ENCODE measurements around the gene AKAP6.

Gene AKAP6

DNA sequence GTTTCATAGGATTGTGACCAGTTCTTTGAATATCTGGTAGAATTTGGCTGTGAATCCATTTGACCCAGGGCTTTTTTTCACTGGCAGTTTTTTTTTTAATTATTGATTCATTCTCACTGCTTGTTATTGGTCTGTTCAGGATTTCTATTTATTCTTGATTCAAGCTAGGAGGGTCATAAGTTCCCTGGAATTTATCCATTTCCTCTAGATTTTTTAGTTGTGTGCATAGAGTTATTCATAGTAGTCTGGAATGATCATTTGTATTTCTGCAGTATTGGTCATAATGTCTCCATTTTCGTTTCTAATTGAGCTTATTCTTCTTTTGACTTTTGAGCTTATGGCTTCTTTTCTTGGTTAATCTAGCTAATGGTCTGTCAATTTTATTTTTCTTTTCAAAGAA lies 291.6 kb downstream of the AKAP6 start:
- no peak for DNase-seq (ENCODE audit: low read depth in 2 of 2)

- no peak for DNase-seq (ENCODE audit: low read depth in 2 of 2)
These were observed 292.5 kb downstream of the AKAP6 start for GRCh38 chr14:32621585-32621984.

GRCh38 chr14:32622742-32623141 lies 293.6 kb downstream of the AKAP6 start:
- no peak for DNase-seq (ENCODE audit: low read depth in 2 of 2)

- no peak for DNase-seq (ENCODE audit: low read depth in 2 of 2)
These were observed 294.4 kb downstream of the AKAP6 start for GRCh38 chr14:32623300-32624093.

DNA sequence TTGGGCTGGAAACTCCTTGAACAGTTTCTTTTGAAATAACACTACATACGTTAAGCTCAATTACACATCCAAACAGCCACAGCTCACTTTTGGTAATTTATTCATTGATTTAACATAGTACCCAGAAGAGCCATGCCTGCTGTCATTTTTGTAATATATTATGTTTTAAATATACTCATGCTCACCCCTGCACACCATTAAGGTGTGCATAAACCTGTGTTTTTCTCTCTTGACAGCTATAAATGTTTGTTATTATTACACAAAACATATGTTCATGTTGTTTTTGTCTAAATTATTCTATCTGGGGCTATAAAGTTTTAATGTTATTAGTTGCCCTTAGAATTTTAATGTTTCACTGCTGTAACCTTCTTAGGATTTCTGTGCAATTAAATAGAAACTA lies 296.1 kb downstream of the AKAP6 start:
- no peak for DNase-seq (ENCODE audit: low read depth in 2 of 2)

- no peak for DNase-seq (ENCODE audit: low read depth in 2 of 2)
These were observed 298.6 kb downstream of the AKAP6 start for GRCh38 chr14:32627545-32628298.

DNA sequence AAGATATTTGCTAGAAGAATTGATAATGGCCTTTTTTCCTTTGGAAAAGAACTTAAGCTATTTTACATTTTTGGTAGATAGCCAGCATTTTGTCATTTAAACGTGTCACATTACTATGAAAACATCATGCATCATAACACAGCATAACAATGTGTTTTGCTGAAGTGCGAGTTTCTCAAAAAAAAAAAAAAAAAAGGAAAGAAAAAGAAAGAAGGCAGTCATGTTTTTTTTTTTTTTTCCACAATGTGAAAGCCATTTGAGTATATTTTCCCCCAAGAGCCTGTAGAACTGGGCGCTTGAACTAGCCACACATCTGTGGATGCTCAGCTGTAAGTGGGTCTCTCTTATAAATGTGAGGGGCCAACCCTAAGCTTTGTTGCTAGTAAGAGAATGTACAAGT lies 300.1 kb downstream of the AKAP6 start:
- DNase-seq (ENCODE audit: low read depth in 2 of 2), result no peak

- DNase-seq (ENCODE audit: low read depth in 2 of 2), result no peak
These were observed 301.6 kb downstream of the AKAP6 start for GRCh38 chr14:32630701-32631100.

DNA sequence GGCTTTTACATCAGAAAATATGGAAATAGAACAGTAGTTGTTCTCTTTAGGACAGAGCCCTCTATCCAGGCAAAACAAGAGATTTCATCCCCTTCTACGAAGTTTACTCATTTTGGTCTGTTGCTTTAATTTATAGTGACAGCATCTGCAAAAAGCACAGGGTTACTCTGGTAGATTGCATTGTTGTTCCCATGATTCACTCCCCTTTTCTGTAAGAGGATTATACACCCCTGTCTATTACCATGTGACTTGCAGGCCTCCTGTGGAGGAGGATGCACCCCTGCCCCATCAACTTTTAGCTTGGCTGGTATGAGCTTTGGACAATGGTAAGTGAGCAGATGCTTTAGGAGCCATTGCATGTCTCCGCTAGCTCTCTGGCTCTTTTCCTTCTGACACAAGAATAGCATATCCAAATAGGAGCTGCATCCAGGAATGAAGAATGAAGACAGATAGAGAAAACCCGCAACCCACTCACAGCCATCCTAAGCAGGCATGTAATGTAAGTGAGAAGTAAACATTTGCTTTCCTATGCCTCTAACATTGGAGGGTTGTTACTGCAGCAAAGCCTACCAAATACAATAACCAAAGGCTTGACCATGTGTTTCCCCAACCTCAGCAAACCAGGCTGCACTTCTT lies 304.2 kb downstream of the AKAP6 start:
- DNase-seq (ENCODE audit: low read depth in 2 of 2), result no peak

GRCh38 chr14:32633930-32634329 lies 304.8 kb downstream of the AKAP6 start:
- DNase-seq (ENCODE audit: low read depth in 2 of 2), result no peak

GRCh38 chr14:32635061-32635719 lies 306.1 kb downstream of the AKAP6 start:
- no peak for DNase-seq (ENCODE audit: low read depth in 2 of 2)

DNA sequence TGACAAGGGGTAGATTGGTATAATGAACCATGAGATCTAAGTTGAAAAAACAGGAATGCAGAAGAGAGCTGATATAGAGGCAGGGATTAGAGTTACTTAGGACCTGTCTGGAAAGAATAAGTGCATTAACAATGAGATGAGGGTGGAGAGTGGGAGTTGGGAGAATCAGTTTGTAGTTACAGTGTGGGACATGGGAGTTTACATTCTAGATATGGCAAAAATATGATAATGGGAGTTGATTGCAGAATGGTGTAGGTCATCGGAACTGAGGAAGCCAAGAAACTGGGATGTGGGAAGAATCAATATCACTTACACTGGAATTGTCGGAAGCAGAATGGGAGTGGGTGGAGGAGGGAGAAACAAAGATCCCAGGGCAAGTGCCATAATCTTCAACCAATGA lies 308.5 kb downstream of the AKAP6 start:
- DNase-seq (ENCODE audit: low read depth in 2 of 2), result no peak

- DNase-seq (ENCODE audit: low read depth in 2 of 2), result no peak
These were observed 310.1 kb downstream of the AKAP6 start for GRCh38 chr14:32639208-32639607.

DNA sequence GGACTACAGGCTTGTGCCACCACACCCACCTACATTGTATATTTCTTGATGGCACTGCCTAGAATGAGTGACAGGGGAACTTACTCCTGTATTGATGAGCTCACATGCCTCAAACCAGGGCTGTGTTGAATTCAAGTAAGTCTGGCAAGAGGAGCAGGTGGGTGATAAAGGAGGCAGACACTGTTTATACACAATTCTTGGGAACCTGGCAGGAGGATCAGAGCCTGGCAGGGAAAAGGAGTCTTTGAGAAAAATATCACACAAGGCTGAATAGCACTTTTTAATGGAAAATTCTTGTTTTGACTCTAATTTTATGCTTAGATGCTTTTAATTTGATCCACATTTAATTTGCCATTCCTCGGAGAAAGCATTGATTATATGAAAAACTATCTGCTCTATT lies 316.5 kb downstream of the AKAP6 start:
- no peak for DNase-seq (ENCODE audit: low read depth in 2 of 2)

GRCh38 chr14:32648434-32648833 lies 319.3 kb downstream of the AKAP6 start:
- no peak for DNase-seq (ENCODE audit: low read depth in 2 of 2)

- no peak for DNase-seq (ENCODE audit: low read depth in 2 of 2)
These were observed 320.9 kb downstream of the AKAP6 start for GRCh38 chr14:32650030-32650429.

DNA sequence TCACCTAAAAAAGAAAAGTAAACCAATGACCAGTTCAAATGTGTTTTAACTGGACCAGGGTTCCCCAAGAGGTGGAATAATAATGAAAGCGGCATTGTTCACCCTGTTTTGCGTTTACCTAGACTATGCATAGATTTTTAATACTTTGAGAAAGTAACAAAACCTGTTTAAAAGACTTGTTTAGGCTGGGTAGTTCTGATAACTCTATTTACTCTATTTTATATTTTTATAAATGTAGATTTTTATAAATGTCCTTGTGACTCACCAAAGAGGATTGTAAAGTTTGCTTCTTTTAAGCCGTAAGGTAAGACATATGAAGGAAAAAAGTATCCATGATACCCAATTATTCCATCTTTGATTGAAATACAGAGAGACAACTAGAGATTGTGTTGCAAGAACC lies 321.6 kb downstream of the AKAP6 start:
- no peak for DNase-seq (ENCODE audit: low read depth in 2 of 2)

GRCh38 chr14:32654106-32654505 lies 325.0 kb downstream of the AKAP6 start:
- DNase-seq (ENCODE audit: low read depth in 2 of 2), result no peak

DNA sequence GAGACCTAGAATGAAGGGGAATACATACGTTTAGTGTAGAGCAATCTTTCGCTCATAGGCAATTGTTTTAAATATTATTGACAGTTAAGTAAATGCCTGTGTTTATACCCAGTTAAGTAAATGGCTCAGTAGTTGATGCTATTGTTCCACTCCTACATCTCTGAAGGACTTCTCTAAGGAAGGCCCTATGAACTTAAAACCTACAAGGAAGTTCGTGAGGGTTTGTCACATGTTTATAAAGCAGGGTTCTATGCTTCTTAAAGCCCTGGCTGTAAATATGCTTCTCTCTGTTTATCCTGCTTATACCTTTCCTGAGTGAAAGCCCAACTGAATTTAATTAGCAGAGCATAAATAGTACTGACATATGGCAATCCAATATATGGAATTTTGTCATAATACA lies 327.5 kb downstream of the AKAP6 start:
- DNase-seq (ENCODE audit: low read depth in 2 of 2), result no peak

GRCh38 chr14:32657081-32657480 lies 328.0 kb downstream of the AKAP6 start:
- no peak for DNase-seq (ENCODE audit: low read depth in 2 of 2)

DNA sequence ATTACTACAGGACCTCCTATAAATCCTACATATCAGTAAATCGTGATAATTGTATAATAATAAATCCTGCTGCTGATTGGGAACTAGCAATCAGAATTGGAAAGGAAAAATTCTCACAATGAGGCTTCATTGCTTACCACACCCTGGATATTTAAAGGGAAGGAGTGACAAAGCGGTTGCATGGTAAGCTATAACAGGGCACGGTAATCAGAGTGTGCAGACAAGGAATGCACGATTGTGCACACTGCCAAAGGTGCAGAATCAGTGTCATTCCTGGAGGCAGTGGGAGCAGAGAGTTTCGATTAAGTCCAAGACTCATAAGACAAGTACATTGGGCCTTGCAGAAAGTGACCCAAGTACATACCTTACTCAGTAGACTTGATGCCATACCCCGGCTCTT lies 332.1 kb downstream of the AKAP6 start:
- no peak for DNase-seq (ENCODE audit: low read depth in 2 of 2)

- DNase-seq (ENCODE audit: low read depth in 2 of 2), result no peak
These were observed 333.1 kb downstream of the AKAP6 start for GRCh38 chr14:32662211-32662610.
